ENCODE data around the gene UBE2E1.

The UBE2E1 gene

DNA sequence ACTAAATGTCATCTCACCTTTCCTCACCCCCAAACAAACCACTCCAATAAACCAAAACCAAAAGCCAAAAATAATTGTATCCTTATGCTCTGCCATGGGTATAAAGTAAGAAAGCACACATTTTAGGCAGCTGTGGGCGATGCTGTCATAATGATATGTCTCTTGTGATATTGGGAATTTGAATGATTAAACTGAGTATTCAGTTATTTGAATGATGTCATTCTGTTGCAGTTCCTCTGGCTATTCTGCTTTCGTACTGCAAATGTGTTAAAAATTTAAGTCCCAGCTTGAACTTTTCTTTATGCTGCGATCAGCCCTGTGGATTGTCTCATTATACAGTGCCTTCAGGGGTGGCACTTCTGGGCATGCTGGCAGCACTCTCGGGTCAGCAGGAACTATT lies 128.5 kb downstream of the UBE2E1 start:
- Histone ChIP-seq H3K36me3 (ENCODE audit: insufficient read depth, low read length) (no peaks in the 10 kb centered on the region), H3K4me3 (peak overlapping the region; percentile 36), H3K27ac (no peak overlapping the region; the same call in 1 of the 2 replicates), H3K9me3 (ENCODE audit: low read depth, low read length) (no peaks in the 10 kb centered on the region), H3K9ac (ENCODE audit: insufficient read length) (peak overlapping the region; percentile 32)
- DNase-seq (ENCODE audit: low read depth, low spot score), result no peak
- no peak for TF ChIP-seq POLR2AphosphoS5 (IDR thresholded peaks at IDR 0.05; ENCODE audit: borderline replicate concordance, low read depth, low read length)
- TF ChIP-seq EZH2 (IDR thresholded peaks at IDR 0.05), result no peak
- TF ChIP-seq FOXP2 (optimal IDR thresholded peaks at IDR 0.05; ENCODE audit: control extremely low read depth, extremely low read length, insufficient read depth), result no peak

- Histone ChIP-seq H3K36me3 (ENCODE audit: insufficient read depth, low read length) (no peaks in the 10 kb centered on the region), H3K9ac (ENCODE audit: insufficient read length) (no peak overlapping the region), H3K4me3 (no peak overlapping the region), H3K27ac (no peak overlapping the region), H3K9me3 (ENCODE audit: low read depth, low read length) (no peaks in the 10 kb centered on the region)
- TF ChIP-seq POLR2AphosphoS5 (IDR thresholded peaks at IDR 0.05; ENCODE audit: borderline replicate concordance, low read depth, low read length) (no peak), EZH2 (IDR thresholded peaks at IDR 0.05) (no peak), FOXP2 (optimal IDR thresholded peaks at IDR 0.05; ENCODE audit: control extremely low read depth, extremely low read length, insufficient read depth) (no peak)
- no peak for DNase-seq (ENCODE audit: low read depth, low spot score)
These were observed 131.5 kb downstream of the UBE2E1 start for GRCh38 chr3:23937296-23937695.

- H3K27ac ChIP-seq, result no peak overlapping the region
These were observed 132.9 kb downstream of the UBE2E1 start for GRCh38 chr3:23938688-23939087.

GRCh38 chr3:23940775-23941174 lies 135.0 kb downstream of the UBE2E1 start:
- H3K9ac ChIP-seq (ENCODE audit: insufficient read length), result no peak overlapping the region

More at GRCh38 chr3:23938688-23939087, 132.9 kb downstream of the UBE2E1 start:
- TF ChIP-seq FOXP2 (optimal IDR thresholded peaks at IDR 0.05; ENCODE audit: control extremely low read depth, extremely low read length, insufficient read depth) (no peak), EZH2 (IDR thresholded peaks at IDR 0.05) (no peak), POLR2AphosphoS5 (IDR thresholded peaks at IDR 0.05; ENCODE audit: borderline replicate concordance, low read depth, low read length) (no peak)
- H3K36me3 ChIP-seq (ENCODE audit: insufficient read depth, low read length), result no peaks in the 10 kb centered on the region
- no peak overlapping the region for H3K9ac ChIP-seq (ENCODE audit: insufficient read length)
- H3K4me3 ChIP-seq, result no peak overlapping the region
- no peaks in the 10 kb centered on the region for H3K9me3 ChIP-seq (ENCODE audit: low read depth, low read length)
- DNase-seq (ENCODE audit: low read depth, low spot score), result no peak

More at GRCh38 chr3:23940775-23941174, 135.0 kb downstream of the UBE2E1 start:
- Histone ChIP-seq H3K36me3 (ENCODE audit: insufficient read depth, low read length) (no peaks in the 10 kb centered on the region), H3K4me3 (no peak overlapping the region), H3K27ac (no peak overlapping the region), H3K9me3 (ENCODE audit: low read depth, low read length) (no peaks in the 10 kb centered on the region)
- no peak for DNase-seq (ENCODE audit: low read depth, low spot score)
- no peak for TF ChIP-seq EZH2 (IDR thresholded peaks at IDR 0.05)
- no peak for TF ChIP-seq FOXP2 (optimal IDR thresholded peaks at IDR 0.05; ENCODE audit: control extremely low read depth, extremely low read length, insufficient read depth)
- TF ChIP-seq POLR2AphosphoS5 (IDR thresholded peaks at IDR 0.05; ENCODE audit: borderline replicate concordance, low read depth, low read length), result no peak
